GM12878 (cell line): ENCODE results near the gene ZP2. TPM values are rescaled to one million over a fixed set of nuclear protein-coding genes. Genes with fewer than 3 reads are reported as not detected.

Experiments used
- BRCA1 ChIP-seq: IDR thresholded peaks from 2 replicates; pipeline ENCODE4 v1.6.1; 2011; ENCODE audit warnings: low read depth, low read length, improper control_type of control experiment
- DPF2 ChIP-seq: fragments of 450-650 bp; IDR thresholded peaks from 2 replicates; pipeline ENCODE4 v1.6.1; 2017; ENCODE audit warnings: mild to moderate bottlenecking
- IRF4 ChIP-seq: IDR thresholded peaks from 2 replicates; pipeline ENCODE4 v1.6.1; 2011; ENCODE audit warnings: low read depth, low read length
- LARP7 ChIP-seq: fragments of 450-650 bp; IDR thresholded peaks from 2 replicates; pipeline ENCODE4 v1.6.1; 2017; ENCODE audit warnings: mild to moderate bottlenecking
- POLR2A ChIP-seq: IDR thresholded peaks from 2 replicates; pipeline ENCODE4 v1.6.1; 2011; ENCODE audit warnings: low read depth, mild to moderate bottlenecking, low read length
- USF2 ChIP-seq: IDR thresholded peaks from 2 replicates; pipeline ENCODE4 v1.6.1; 2011; ENCODE audit warnings: low read depth, low read length, improper control_type of control experiment, borderline replicate concordance
- ZNF592 ChIP-seq: fragments of 450-650 bp; IDR thresholded peaks from 2 replicates; pipeline ENCODE4 v1.6.1; 2017; ENCODE audit warnings: mild to moderate bottlenecking, moderate library complexity
- ZNF622 ChIP-seq: fragments of 450-650 bp; IDR thresholded peaks from 2 replicates; pipeline ENCODE4 v1.6.1; 2017; ENCODE audit warnings: mild to moderate bottlenecking, inconsistent platforms
- polyA plus RNA-seq, 11 experiments: library from polyadenylated mRNA; depleted of rRNA in 4 of 11; unstranded in 6 of 11; stranded (reverse) in 5 of 11; fragments of >200 nt; fragmentation: Nextera tagmentation in 4 of 11; fragmentation: Illumina TruSeq in 1 of 11; extraction: Ambion mirVana in 4 of 11; extraction: Trizol in 1 of 11; gene quantifications; 1 replicate in 1 of 11; 2 replicates in 10 of 11; pipeline versions ENCODE4 v1.2.1 to v1.2.3, GENCODE V29; 2011 to 2016; ENCODE audit warnings: inconsistent platforms in 2 of 11, missing spikeins in 2 of 11, low read depth in 1 of 11
- total RNA-seq, 4 experiments: library from RNA; depleted of rRNA in 3 of 4; stranded (reverse); fragments of >200 nt in 3 of 4; fragmentation: Illumina TruSeq in 1 of 4; extraction: Trizol in 1 of 4; gene quantifications; 2 replicates each; pipeline versions ENCODE4 v1.2.1 to v1.2.3, GENCODE V29; 2013 to 2021
- TF ChIP-seq, protein P1 (sequence below): fragments of 450-650 bp; IDR thresholded peaks from 2 replicates; pipeline ENCODE4 v1.6.1; 2017; ENCODE audit warnings: borderline replicate concordance

ZP2 gene
- total and polyA plus RNA-seq, 10 of the 15 experiments (the other 5 are each of a cell fraction or from before 2014, with no cell fraction given) = 0.11 to 0.33 (median 0.16) TPM; not detected in 1

DNA sequence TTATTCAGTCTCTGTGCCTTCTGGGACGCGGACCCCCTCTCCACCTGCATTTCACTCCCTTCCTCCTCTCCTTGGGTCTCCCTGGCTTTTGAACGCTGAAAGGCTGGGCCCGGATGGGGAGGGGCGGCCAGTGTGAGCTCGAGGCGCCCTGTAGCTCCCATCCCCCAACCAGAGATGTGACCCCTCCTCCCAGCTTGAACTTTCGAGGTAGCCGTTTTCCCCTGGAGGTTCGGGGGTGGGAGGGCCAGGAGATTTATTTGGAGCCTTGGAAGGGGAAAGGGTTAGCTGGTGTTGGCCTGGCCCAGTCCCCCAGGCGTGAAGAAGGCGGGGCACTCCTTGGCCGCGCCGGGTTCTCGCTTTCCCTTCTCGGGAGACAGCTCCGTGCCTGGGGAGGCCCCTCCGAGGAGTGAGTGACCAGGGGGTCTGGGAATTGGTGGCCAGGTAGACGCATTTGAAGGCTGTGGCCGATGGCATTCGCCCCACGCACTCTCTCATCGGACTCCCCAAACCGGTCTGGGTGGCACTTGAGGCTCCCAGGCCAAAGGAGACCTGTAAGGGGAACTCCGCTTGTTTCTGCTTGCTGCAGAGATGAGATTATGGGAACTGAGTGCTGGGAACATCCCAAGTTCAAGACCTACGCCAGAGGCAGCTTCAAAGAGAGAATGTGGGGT lies 52.0 kb downstream of the ZP2 start (continued):
- no peak for TF ChIP-seq USF2
- no peak for TF ChIP-seq ZNF622
- TF ChIP-seq LARP7 = 0 out of 2 replicates have a peak, but pooled peaks have one; percentile 54
- 0 out of 2 replicates have a peak, but pooled peaks have one; percentile 44 for TF ChIP-seq DPF2
- TF ChIP-seq IRF4 = no peak
- TF ChIP-seq ZNF592 = no peak
- TF ChIP-seq BRCA1 = no peak
- no peak for TF ChIP-seq POLR2A
- TF ChIP-seq, protein P1, sequence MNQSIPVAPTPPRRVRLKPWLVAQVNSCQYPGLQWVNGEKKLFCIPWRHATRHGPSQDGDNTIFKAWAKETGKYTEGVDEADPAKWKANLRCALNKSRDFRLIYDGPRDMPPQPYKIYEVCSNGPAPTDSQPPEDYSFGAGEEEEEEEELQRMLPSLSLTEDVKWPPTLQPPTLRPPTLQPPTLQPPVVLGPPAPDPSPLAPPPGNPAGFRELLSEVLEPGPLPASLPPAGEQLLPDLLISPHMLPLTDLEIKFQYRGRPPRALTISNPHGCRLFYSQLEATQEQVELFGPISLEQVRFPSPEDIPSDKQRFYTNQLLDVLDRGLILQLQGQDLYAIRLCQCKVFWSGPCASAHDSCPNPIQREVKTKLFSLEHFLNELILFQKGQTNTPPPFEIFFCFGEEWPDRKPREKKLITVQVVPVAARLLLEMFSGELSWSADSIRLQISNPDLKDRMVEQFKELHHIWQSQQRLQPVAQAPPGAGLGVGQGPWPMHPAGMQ = no peak
- TF ChIP-seq, all 136 proteins: peak for 16
